Breast epithelium (tissue), 3 donors: ENCODE results near the gene NFIB.

Experiments
- CTCF ChIP-seq, 3 donors: fragments of 450-650 bp; IDR thresholded peaks; one replicate each; pipeline ENCODE4 v1.5.1; 2016 to 2017; ENCODE audit warnings: antibody characterized with exemption in 3 of 3, mild to moderate bottlenecking in 3 of 3, moderate library complexity in 3 of 3
- POLR2A ChIP-seq: fragments of 450-650 bp; IDR thresholded peaks from one replicate; pipeline ENCODE4 v1.6.1; 2016; ENCODE audit warnings: antibody characterized with exemption, mild to moderate bottlenecking, moderate library complexity

GRCh38 chr9:14214065-14214684, 99.8 kb downstream of the NFIB start:
- TF ChIP-seq POLR2A (no peak), CTCF (IDR thresholded peaks at IDR 0.05) (no peak)
